Coronary artery (tissue), 2 donors: ENCODE measurements around the gene TNFSF13B.

Source experiments
- DNase-seq: peaks from one replicate; pipeline ENCODE4 v3.0.0-alpha.2; 2017; ENCODE audit warnings: low spot score
- H3K27ac ChIP-seq, 2 donors: fragments of 200-600 bp; sonication (generic); one replicate each; pipeline ENCODE4 v1.5.1; 2016 to 2019
- H3K4me3 ChIP-seq: fragments of 200-600 bp; sonication (generic); 2 replicates; pipeline ENCODE4 v1.5.1; 2016; ENCODE audit warnings: mild to moderate bottlenecking, moderate library complexity
- TF ChIP-seq, protein P1 (sequence below): fragments of 200-600 bp; sonication (generic); IDR thresholded peaks from one replicate; pipeline ENCODE4 v1.5.1; 2019; ENCODE audit warnings: antibody characterized with exemption

The TNFSF13B gene

DNA sequence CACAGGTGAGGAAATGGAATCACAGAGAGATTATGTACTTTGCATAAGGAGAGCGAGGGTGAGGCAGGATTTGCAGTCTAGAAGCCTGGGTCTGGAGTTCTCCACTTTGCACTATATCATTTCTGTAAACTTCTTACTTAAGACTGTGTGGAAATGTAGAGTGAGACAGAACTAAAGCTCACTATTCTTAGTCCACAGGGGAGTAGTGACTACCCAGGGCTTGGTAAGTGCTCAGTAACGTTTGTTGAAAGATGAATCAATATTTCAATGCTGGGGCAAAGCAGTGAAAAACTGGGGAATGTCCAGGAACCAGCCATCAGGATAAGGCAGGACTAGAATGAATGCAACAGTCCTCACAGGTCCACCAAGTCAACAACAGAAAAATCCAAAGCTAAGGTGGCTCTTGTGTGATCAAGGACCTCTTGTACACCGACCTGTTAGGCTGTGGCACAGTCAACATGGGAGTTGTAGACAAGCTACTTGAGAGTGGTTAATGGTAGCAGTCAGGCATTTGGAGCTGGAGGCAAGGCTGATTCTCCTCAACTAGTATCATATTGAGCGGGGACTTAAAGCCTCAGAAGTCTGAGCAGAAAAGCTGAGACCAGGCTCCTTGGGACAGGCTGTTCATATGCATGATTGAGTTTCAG is 929 bp upstream of the TNFSF13B start:
- no peak for DNase-seq
- peak overlapping the region in 1 of 2 donors; percentile 75 for H3K27ac ChIP-seq
- no peak overlapping the region for H3K4me3 ChIP-seq
- TF ChIP-seq, protein P1, sequence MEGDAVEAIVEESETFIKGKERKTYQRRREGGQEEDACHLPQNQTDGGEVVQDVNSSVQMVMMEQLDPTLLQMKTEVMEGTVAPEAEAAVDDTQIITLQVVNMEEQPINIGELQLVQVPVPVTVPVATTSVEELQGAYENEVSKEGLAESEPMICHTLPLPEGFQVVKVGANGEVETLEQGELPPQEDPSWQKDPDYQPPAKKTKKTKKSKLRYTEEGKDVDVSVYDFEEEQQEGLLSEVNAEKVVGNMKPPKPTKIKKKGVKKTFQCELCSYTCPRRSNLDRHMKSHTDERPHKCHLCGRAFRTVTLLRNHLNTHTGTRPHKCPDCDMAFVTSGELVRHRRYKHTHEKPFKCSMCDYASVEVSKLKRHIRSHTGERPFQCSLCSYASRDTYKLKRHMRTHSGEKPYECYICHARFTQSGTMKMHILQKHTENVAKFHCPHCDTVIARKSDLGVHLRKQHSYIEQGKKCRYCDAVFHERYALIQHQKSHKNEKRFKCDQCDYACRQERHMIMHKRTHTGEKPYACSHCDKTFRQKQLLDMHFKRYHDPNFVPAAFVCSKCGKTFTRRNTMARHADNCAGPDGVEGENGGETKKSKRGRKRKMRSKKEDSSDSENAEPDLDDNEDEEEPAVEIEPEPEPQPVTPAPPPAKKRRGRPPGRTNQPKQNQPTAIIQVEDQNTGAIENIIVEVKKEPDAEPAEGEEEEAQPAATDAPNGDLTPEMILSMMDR: no peak

GRCh38 chr13:108270442-108270841 is 924 bp downstream of the TNFSF13B start:
- Histone ChIP-seq H3K4me3 (peak overlapping the region; percentile 70), H3K27ac (peak overlapping the region; percentile 36 to 75)
- no peak for DNase-seq
- TF ChIP-seq, protein P1: no peak

DNA sequence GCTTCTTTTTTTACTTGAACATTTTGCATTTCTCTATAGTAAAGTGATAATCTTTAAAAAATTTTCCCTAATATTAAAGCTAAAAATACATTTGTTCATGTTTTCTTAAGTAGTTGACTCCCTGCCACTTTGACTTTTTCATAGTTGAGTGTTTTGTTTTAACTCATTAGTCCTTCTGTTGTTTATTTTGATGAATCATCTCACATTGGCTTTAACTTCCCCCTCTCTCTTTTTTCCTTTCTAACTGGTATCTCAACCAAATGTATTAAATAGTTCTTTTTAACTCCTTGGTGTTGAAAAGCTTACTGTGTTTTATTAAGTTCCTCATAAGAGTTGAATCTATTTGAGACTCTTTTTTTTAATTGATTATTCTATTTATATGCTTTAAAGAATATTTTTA is 2.8 kb downstream of the TNFSF13B start:
- Histone ChIP-seq H3K27ac (no peak overlapping the region), H3K4me3 (no peak overlapping the region)
- DNase-seq: no peak
- TF ChIP-seq, protein P1: no peak

- no peak overlapping the region for H3K4me3 ChIP-seq
These were observed 4.1 kb downstream of the TNFSF13B start for GRCh38 chr13:108273429-108274118.

GRCh38 chr13:108274718-108275117 is 5.2 kb downstream of the TNFSF13B start:
- DNase-seq: no peak

More at GRCh38 chr13:108273429-108274118, 4.1 kb downstream of the TNFSF13B start:
- TF ChIP-seq, protein P1: no peak
- no peak overlapping the region for H3K27ac ChIP-seq
- DNase-seq: no peak

DNA sequence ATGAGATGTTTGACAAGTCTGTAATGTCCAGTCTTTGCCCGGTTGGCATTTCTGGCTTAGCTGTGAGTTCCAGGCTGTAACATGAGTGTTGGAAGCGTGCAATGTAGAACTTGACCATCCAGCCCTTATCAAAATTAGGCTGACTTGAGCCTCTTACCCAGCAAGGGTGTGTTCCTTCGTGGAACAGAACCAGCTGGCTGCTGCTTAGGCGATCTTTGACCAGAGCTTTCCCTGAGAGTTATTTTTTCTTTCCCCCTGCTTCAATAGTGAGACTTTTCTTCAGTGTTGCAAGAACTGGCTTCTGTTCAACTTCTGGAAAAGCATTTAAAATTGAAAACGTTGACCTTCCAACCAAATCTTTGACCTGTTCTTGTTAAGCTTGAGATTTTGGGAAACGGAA is 6.5 kb downstream of the TNFSF13B start:
- Histone ChIP-seq H3K4me3 (no peak overlapping the region), H3K27ac (no peak overlapping the region)
- TF ChIP-seq, protein P1: no peak
- DNase-seq: no peak

More at GRCh38 chr13:108274718-108275117, 5.2 kb downstream of the TNFSF13B start:
- TF ChIP-seq, protein P1: no peak
- Histone ChIP-seq H3K4me3 (no peak overlapping the region), H3K27ac (no peak overlapping the region)

- no peak for DNase-seq
- TF ChIP-seq, protein P1: no peak
- Histone ChIP-seq H3K27ac (no peak overlapping the region), H3K4me3 (no peak overlapping the region)
These were observed 8.9 kb downstream of the TNFSF13B start for GRCh38 chr13:108278466-108278865.
